HG03097 (cell line): ENCODE data around the gene RELA.
A peak's percentile ranks its signal among the peaks of the same experiment; 100 is the strongest.
"Not testable (repeated sequence)": the region's sequence is repeated elsewhere in the genome, so short reads cannot be mapped to it uniquely, and the experiment has no call there.

Experiments used
- ATAC-seq: cut with Tn5 transposase; IDR thresholded peaks from one replicate; pipeline ENCODE4 v1.9.1; 2021; ENCODE audit not compliant: unreplicated experiment, low FRiP score

Gene RELA

DNA sequence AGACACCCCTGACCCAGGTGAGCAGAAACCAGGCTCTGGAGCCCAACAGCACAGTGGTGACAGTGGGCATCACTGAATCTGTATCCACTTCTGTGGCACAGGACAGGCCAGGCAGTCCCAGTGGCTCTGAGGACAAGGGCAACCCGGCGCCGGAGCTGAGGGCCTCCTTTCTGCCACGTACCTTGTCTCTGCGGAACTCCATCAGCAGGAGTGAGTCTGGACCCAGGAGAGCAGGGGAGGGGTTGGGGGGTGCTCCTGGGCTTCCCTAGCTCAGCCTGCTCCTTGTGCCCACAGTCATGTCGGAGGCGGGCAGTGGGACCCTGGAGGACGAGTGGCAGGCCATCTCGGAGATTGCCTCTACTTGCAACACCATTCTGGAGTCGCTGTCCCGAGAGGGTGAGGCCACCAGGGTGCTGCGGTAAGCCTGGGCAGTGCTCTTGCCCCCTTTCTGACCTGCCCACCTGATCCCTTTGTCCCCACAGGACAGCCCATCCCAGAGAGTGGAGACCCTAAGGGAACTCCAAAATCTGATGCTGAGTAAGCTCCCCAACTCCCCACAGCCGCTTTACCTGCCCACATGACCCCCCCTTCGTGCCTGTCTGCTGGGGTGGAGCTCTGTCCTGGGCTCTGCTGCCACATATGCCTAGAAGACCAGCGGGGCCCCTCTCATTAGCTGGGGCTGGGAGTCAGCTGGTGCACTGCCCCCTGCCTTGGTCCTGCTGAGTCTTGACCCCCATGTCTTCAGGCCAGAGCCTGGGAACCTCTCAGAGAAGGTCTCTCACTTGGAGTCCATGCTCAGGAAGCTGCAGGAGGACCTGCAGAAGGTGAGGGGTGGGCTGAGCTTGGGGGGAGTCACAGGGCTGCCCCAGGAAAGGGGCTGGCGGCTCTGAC is 12.8 kb downstream of the RELA start:
- ATAC-seq, result no peak

DNA sequence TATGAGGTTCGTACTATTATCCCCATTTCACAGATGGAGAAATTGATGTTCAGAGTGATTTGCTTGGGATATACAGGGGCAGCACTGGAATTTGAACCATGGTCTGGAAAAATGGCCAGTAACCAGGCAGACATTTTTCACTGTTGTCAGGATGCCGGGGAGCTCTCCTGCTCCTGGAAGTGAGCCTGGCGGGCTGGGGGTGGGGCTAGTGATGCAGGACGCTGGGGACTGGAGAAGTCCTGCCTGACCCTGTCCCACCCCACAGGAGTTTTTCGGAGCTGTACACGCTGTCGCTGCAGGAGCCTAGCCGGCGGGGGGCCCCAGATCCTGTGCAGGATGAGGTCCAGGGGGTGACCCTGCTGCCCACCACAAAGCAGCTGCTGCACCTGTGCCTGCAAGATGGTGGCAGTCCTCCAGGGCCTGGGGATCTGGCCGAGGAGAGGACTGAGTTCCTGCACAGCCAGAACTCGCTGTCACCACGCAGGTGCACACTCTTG is 13.7 kb downstream of the RELA start:
- no peak for ATAC-seq

GRCh38 chr11:65646958-65647701 is 15.6 kb downstream of the RELA start:
- no peak for ATAC-seq

GRCh38 chr11:65646288-65646957 is 16.3 kb downstream of the RELA start:
- ATAC-seq, result no peak

- ATAC-seq, result no peak
Observed at GRCh38 chr11:65645710-65646109, 17.0 kb downstream of the RELA start.

GRCh38 chr11:65644837-65645236 is 17.9 kb downstream of the RELA start:
- no peak for ATAC-seq

DNA sequence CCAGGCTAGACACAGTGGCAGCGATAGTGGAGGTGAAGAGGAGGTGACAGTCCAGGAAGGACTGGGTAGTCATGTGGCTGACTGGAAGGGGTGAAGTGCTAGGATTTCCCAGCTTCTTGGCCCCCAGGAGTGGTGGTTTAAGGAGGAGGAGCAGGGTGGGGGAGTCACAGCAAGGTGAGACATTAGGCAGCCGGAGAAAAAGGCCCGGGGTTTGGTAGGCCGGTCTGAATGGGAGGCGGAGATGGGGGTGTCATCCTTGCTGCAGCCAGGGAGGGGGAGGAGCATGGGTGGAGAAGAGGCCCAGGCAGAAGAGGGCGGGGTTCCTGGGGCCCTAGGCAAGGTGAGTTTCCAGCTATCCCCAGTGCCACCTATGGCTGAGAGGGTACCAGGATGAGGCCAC is 18.7 kb downstream of the RELA start:
- ATAC-seq, result no peak

DNA sequence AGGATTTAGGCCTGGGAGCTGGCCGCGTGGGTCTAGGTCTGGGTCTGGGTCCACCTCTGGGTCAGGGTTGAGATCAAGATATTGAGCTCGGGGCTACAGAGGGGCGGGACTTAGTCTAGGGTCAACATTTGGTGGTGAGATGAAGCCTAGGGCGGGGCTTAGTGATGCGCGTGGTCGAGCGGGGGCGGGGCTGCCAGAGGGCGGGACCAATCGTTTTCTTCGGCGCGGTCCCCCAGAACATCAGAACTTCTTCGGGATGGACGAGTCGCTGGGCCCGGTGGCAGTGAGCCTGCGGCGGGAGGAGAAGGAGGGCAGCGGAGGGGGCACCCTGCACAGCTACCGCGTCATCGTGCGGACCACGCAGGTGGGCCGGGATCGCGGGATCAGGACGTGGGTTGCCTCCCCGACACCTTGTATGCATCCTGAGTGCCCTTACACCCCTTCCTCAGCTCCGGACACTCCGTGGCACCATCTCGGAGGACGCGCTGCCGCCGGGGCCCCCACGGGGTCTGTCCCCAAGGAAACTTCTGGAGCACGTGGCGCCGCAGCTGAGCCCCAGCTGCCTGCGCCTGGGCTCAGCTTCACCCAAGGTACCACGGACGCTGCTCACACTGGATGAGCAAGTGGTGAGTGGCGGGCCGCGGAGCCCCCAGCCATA is 20.6 kb downstream of the RELA start:
- ATAC-seq, result no peak

DNA sequence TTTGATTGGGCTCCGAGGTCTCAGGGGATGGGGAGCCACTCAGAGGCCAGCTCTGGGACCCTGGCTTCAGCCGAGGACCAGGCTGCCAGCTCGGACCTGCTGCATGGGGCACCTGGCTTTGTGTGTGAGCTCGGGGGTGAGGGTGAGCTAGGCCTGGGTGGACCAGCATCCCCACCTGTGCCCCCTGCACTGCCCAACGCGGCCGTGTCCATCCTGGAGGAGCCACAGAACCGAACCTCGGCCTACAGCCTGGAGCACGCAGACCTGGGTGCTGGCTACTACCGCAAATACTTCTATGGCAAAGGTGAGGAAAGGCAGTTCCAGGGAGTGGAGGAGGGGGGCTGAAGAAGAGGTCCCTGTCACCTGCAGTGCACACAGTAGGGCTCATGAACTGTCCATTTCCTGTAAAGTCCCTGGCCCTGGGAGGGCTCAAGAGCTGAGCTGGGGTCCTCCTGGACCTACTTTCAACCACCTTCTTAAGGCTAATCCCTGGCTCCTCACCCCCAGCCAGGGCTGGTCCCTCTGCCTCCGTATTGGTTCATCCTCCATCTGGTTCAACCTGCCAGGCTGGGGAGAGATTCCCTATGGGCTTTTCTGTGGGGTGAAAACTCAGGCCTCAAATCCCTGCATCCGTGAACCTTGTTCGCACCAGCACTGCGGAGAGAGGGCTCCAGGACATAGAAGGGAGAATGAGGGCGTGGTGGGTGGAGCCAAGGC is 21.3 kb downstream of the RELA start:
- no peak for ATAC-seq

- ATAC-seq, result peak; percentile 1
Observed at GRCh38 chr11:65640483-65641296, 22.0 kb downstream of the RELA start.

DNA sequence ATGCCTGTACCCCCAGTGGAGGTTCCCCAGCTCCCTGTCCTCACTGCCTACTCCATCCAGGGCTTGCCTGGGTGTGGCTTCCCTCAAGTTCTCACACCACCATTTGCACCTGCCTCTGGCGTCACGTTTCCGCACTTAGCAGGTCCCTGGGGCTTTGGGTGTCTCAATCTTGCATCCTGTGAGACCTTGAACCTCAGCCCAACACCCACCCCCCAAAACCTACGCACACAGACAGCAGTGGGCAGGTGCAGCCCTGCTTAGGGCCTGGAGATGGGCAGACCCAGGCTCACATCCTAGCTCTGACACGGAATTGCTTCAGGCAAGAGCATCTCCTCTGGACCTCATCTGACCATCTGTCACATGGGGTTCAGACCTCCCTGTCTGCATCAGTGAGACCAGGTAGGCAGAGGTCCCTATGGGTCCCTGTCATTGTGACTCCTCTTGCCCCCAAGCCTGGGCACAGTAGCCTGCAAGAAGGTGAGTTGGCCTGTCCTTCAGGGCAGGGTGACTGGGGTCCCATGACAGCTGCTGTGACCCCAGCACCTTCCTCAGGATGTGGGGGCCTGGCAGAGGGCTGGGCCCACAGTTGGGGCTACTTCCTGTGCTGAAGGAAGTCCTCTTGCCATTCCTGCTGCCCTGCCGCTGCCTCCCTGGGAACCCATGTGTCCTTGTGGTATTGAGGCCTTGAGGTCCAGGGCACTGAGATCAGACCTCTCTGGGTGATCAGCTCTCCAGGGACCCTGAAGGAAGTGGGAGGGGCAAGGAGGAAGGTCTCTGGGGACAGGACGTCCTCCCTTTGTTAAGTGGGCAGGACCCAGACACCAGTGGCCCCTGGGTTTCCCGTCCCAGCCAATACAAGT is 22.9 kb downstream of the RELA start:
- ATAC-seq, result peak; percentile 33

DNA sequence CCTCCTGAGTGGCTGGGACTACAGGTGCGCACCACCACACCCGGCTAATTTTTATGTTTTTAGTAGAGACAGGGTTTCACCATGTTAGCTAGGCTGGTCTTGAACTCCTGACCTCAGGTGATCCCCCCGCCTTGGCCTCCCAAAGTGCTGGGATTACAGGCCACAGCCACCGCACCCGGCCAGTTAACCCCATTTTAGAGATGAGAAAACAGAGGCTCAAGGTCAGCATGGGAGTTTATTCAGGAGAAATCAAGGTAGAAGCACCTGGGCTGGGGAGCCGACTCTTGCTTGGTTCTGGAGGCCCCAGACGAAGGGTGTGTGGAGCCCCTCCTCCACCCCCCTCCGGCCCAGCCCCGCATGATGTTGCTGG is 23.5 kb downstream of the RELA start:
- not testable (repeated sequence) for ATAC-seq

GRCh38 chr11:65637794-65638419 is 24.8 kb downstream of the RELA start, which contains the start of gene SIPA1:
TSS of gene SIPA1 (plus strand) at chr11:65638101. CDS start at chr11:65640922, 2,821 bp downstream.
- peak; percentile 30 for ATAC-seq

DNA sequence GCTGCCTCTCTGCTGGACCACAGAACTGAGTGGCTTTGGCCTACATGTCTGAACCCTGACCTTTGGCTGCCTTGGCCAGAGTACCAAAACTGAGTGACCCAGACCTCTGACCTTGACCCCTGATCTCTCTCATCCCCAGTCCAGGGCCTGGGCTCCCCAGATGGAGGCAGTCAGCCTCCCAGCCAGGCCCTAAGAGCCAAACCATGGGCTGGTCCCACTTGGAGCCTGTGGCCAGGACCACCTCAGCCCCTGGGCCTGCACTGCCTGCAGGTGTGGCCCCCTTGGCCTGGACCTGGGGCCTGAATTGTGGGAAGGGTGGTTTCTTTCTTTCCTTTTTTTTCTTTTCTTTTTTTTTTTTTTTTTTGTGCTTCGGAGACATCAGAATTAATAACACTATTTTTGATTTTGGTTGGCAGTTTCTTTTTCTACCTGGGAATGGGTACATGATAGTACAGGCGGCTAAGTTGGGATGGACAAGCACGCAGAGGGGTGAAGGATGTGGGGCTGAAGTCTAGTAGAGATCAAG is 25.6 kb downstream of the RELA start:
- ATAC-seq, result no peak

- no peak for ATAC-seq
Observed at GRCh38 chr11:65636108-65637031, 26.3 kb downstream of the RELA start.
